Stomach (tissue), 4 donors: Measurements from ENCODE around the gene CNTFR.

Source experiments
- EP300 ChIP-seq: sonication (generic); formaldehyde crosslinking; IDR thresholded peaks from one replicate; pipeline ENCODE4 v1.6.1; 2017; ENCODE audit warnings: antibody characterized with exemption
- POLR2A ChIP-seq, 4 donors: fragments of 450-650 bp; IDR thresholded peaks; one replicate each; pipeline ENCODE4 v1.6.1; 2016; ENCODE audit warnings: antibody characterized with exemption in 4 of 4, control low read depth in 2 of 4, mild to moderate bottlenecking in 1 of 4, moderate library complexity in 1 of 4
- POLR2AphosphoS5 ChIP-seq, 3 donors: sonication (generic); formaldehyde crosslinking; IDR thresholded peaks; one replicate each; pipeline ENCODE4 v1.6.1; 2016; ENCODE audit warnings: antibody characterized with exemption in 3 of 3
- TF ChIP-seq, protein P1 (sequence below), 7 experiments: fragments of 450-650 bp in 4 of 7; fragments of 200-600 bp in 3 of 7; sonication (generic) in 3 of 7; IDR thresholded peaks; one replicate each; pipeline ENCODE4 v1.5.1; 2016 to 2019; ENCODE audit warnings: antibody characterized with exemption in 7 of 7, control low read depth in 2 of 7, mild to moderate bottlenecking in 1 of 7

DNA sequence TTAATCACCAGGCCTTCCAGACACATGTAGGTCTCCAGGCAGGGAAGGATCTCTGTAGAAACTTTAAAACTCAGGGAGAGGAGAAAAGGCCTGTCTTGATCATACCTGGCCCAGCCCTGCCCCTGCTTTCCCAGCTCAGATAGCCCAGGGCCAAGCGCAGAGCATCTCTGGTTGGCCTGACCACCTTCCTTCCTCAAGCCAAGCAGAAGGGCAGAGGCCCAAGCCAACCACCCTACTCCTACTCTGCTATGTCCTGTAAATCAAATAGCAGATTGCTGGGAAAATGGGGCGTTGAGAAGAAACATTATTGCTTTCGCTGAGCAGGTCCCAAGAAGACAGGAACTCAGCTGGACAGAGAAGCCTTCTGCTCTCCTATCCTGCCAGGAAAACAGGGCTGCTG, 81.1 kb downstream of the CNTFR start:
- TF ChIP-seq, protein P1, sequence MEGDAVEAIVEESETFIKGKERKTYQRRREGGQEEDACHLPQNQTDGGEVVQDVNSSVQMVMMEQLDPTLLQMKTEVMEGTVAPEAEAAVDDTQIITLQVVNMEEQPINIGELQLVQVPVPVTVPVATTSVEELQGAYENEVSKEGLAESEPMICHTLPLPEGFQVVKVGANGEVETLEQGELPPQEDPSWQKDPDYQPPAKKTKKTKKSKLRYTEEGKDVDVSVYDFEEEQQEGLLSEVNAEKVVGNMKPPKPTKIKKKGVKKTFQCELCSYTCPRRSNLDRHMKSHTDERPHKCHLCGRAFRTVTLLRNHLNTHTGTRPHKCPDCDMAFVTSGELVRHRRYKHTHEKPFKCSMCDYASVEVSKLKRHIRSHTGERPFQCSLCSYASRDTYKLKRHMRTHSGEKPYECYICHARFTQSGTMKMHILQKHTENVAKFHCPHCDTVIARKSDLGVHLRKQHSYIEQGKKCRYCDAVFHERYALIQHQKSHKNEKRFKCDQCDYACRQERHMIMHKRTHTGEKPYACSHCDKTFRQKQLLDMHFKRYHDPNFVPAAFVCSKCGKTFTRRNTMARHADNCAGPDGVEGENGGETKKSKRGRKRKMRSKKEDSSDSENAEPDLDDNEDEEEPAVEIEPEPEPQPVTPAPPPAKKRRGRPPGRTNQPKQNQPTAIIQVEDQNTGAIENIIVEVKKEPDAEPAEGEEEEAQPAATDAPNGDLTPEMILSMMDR (IDR thresholded peaks at IDR 0.05): no peak
- no peak for TF ChIP-seq POLR2AphosphoS5 (IDR thresholded peaks at IDR 0.05)
- TF ChIP-seq POLR2A (IDR thresholded peaks at IDR 0.05): no peak
- TF ChIP-seq EP300: no peak
